GM13977 (cell line): Measurements from ENCODE around the gene GANC.

Experiments
- DNase-seq: peaks from one replicate; pipeline ENCODE4 v3.0.0; 2012; ENCODE audit warnings: low spot score
- in situ Hi-C: fragments of 300-500 bp; cut with MboI; formaldehyde crosslinking; loops from one replicate; pipeline ENCODE4 v1.12.0; 2022; ENCODE audit warnings: low sequenced_read_pairs, low pct_unique_long_range_greater_than_20kb, mixed read lengths, inconsistent platforms; ENCODE audit not compliant: unreplicated experiment
- TF ChIP-seq, protein P1 (sequence below): IDR thresholded peaks from 2 replicates; pipeline ENCODE4 v1.5.1; 2012; ENCODE audit warnings: mild to moderate bottlenecking, control low read depth; ENCODE audit not compliant: insufficient read depth; ENCODE audit errors: extremely low read depth, missing control alignments

Gene GANC

DNA sequence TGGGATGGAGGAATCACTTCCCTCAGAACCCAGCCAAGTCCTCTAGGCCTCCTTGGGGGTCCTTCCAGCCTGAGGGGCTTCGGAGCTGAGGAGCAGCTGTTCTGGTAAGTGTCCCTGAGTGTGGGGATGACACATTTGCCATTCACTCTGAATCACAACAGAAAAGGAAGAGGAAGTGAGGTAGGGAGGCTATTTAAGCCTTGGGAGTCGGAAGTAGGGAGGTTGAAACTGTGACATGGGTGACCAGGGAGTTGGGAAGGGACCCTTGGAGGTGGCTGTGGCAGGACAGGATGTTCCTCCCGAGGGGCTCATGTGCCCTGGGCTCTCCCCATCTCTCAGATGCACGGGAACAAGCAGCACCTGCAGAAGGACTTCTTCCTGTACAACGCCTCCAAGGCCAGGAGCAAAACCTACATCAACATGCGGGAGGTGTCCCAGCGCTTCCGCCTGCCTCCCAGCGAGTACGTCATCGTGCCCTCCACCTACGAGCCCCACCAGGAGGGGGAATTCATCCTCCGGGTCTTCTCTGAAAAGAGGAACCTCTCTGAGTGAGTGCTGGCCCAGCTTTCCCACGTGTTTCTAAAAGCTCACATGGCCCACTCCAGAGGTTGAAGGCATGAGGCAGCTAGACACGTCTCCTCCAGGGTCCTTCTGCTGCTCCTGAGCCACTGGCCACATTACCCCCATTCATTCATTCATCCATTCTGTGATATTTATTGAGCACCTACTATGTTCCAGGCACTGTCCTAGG lies 129.6 kb downstream of the GANC start:
- DNase-seq = no peak
- TF ChIP-seq, protein P1, sequence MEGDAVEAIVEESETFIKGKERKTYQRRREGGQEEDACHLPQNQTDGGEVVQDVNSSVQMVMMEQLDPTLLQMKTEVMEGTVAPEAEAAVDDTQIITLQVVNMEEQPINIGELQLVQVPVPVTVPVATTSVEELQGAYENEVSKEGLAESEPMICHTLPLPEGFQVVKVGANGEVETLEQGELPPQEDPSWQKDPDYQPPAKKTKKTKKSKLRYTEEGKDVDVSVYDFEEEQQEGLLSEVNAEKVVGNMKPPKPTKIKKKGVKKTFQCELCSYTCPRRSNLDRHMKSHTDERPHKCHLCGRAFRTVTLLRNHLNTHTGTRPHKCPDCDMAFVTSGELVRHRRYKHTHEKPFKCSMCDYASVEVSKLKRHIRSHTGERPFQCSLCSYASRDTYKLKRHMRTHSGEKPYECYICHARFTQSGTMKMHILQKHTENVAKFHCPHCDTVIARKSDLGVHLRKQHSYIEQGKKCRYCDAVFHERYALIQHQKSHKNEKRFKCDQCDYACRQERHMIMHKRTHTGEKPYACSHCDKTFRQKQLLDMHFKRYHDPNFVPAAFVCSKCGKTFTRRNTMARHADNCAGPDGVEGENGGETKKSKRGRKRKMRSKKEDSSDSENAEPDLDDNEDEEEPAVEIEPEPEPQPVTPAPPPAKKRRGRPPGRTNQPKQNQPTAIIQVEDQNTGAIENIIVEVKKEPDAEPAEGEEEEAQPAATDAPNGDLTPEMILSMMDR = no peak
- in situ Hi-C loops = no loop called here

DNA sequence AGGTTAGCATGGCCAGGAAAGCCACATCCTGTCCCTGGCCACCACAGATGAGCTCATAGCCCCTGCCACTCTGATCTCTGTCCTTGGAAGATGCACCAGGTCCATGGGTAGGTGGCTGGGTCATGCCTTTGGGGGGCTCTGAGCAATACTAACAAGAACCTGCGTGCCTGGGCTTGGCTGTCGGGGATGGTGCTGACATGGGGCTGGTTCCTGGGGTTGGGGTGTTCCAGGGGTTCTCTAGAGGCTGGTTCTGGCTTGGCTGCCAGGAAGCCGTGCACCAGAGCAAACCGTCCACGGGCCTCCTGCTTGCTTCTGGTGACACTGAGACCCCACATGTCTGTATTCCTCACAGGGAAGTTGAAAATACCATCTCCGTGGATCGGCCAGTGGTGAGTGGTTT lies 130.4 kb downstream of the GANC start:
- in situ Hi-C loops = no loop called here

DNA sequence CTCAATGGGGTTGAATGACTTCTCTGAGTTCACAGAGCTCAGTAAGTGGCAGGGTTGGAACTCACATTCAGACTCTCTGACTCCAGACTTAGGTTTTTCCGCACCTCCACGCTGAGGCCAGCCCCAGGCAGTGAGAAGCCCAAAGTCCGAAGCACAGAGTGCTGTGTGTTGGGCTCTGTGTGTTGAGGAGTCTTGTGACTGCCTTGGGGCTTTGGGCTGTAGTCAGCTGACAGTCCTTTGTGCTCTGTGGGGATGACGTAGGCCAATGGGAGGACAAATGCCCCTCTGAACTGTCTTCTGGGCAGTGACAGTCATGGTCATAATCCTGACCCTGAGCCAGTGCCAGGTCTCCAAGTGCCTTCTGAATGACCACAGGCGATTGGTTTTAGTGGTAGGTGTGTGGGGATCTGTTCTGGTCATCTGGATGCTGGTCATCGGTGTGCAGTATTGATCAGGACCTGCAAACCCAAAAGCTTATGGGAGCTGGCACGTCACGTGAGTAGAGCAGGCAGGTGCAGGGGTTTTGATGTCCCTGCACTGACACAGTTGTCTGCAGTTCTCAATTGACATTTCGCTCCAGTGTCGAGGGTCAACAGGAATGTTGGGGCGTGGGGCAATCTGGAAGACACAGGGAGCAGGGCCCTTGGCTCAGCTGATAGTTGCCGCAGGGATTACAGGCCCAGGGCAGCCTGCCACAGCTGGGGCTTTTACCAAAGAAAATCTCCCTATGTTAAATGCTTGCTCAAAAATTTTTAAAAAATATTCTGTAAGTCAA lies 131.6 kb downstream of the GANC start:
- DNase-seq = no peak
- TF ChIP-seq, protein P1 = no peak
- in situ Hi-C loops = no loop called here

More for the DNA sequence above, 130.4 kb downstream of the GANC start:
- TF ChIP-seq, protein P1 = no peak
- no peak for DNase-seq

DNA sequence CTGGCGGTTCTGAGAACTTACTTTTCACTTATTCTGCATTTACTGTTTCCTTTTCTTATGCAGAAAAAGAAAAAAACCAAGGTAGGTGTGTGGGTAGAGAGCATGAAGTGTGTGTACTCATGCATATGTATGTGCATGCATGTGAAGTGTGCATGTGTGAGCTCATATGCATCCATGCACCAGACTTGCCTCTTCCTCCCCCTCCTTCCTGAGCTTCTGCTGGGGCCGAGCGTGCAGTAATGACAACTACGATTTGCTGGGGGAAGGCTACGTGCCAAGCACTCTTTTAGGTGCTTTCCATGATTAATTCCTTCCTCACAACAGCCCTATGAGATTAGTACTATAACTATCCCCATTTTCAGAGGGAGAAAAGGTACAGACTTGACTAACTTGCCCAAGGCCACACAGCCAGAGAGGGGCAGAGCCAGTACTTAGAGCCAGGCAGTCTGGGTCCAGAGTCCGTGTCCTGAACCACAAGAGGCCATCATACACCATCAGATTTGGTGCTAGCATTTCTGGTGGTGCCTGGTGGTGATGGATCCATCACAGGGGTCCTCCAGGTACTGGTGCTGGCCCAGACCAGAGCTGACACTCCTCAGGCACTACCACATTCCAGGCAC lies 133.0 kb downstream of the GANC start:
- in situ Hi-C loops = no loop called here
- DNase-seq = no peak
- TF ChIP-seq, protein P1 = no peak
